HUES48 (cell line): ENCODE results near the gene EXOC4.

Experiments used
- H3K27ac ChIP-seq: one replicate; pipeline ENCODE4 v1.7.0; 2013; ENCODE audit warnings: low read depth, low read length, inconsistent platforms
- H3K27me3 ChIP-seq: 2 replicates; pipeline ENCODE4 v1.6.1; 2013; ENCODE audit warnings: mild to moderate bottlenecking, low read length; ENCODE audit not compliant: control insufficient read depth, insufficient read depth
- H3K36me3 ChIP-seq: 2 replicates; pipeline ENCODE4 v1.6.1; 2013; ENCODE audit warnings: low read length; ENCODE audit not compliant: control insufficient read depth, insufficient read depth
- H3K4me1 ChIP-seq: 2 replicates; pipeline ENCODE4 v1.6.1; 2013; ENCODE audit warnings: mild to moderate bottlenecking, low read length; ENCODE audit not compliant: control insufficient read depth, insufficient read depth
- H3K4me3 ChIP-seq: 2 replicates; pipeline ENCODE4 v1.5.1; 2013; ENCODE audit warnings: mild to moderate bottlenecking, low read depth, low read length
- H3K9ac ChIP-seq: 2 replicates; pipeline ENCODE4 v1.6.1; 2013; ENCODE audit warnings: mild to moderate bottlenecking, low read depth, low read length, moderate library complexity
- H3K9me3 ChIP-seq: 2 replicates; pipeline ENCODE4 v1.6.1; 2013; ENCODE audit warnings: low read length; ENCODE audit not compliant: control insufficient read depth, insufficient read depth

EXOC4 gene

GRCh38 chr7:133570321-133570720 lies 317.4 kb downstream of the EXOC4 start:
- no peaks in the 10 kb centered on the region for H3K27me3 ChIP-seq
- H3K36me3 ChIP-seq, result no peaks in the 10 kb centered on the region
- H3K9me3 ChIP-seq, result no peaks in the 10 kb centered on the region
- no peak overlapping the region for H3K4me3 ChIP-seq
- peaks cover 10% of the 10 kb centered on the region; the same call in 1 of the 2 replicates for H3K4me1 ChIP-seq
- no peak overlapping the region for H3K9ac ChIP-seq
- H3K27ac ChIP-seq, result no peak overlapping the region

DNA sequence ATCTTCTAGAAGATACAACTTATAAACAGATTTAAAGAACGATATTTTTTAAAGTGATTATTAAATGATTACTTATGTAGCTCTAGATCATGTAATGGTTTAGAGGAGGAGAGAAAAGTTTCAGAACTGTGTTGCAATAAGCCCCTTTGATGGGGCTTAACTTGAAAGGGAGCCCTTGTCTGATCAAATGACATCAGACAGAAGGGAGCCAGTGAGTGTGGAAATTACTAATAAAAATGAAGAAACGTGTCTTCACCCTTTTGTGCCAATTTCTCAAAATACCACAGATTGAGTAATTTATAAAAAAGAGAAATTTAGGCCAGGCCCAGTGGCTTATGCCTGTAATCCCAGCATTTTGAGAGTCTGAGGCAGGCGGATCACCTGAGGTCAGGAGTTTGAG lies 318.2 kb downstream of the EXOC4 start:
- Histone ChIP-seq H3K4me3 (no peak overlapping the region), H3K9ac (no peak overlapping the region), H3K4me1 (peaks cover 14% of the 10 kb centered on the region; the same call in 1 of the 2 replicates), H3K27me3 (no peaks in the 10 kb centered on the region), H3K36me3 (no peaks in the 10 kb centered on the region), H3K27ac (no peak overlapping the region), H3K9me3 (no peaks in the 10 kb centered on the region)

DNA sequence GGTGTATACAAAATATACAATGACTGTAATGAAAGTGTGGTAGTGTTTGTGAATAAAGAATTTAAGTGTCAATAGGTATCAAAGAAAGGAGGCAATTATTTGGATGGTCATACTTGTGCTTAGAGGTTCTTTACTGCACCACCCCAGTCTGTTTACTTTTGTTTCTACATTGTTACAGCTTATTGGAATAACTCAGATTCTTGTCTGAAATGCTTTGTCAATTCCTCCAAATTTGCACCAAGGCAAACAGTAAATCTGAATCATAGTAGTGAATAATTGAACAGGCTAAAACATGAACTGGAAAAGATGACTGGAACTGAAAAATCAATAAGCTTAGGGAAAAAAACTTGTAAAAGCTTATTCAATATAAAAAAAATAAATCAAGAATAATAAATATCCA lies 319.2 kb downstream of the EXOC4 start:
- Histone ChIP-seq H3K9me3 (no peaks in the 10 kb centered on the region), H3K27ac (no peak overlapping the region), H3K36me3 (no peaks in the 10 kb centered on the region)

GRCh38 chr7:133572843-133573242 lies 320.0 kb downstream of the EXOC4 start:
- Histone ChIP-seq H3K9ac (no peak overlapping the region), H3K27me3 (no peaks in the 10 kb centered on the region), H3K36me3 (no peaks in the 10 kb centered on the region), H3K9me3 (no peaks in the 10 kb centered on the region), H3K4me3 (no peak overlapping the region), H3K4me1 (peaks cover 14% of the 10 kb centered on the region), H3K27ac (no peak overlapping the region)

More for the DNA sequence above, 319.2 kb downstream of the EXOC4 start:
- no peaks in the 10 kb centered on the region for H3K27me3 ChIP-seq
- H3K4me3 ChIP-seq, result no peak overlapping the region
- no peak overlapping the region for H3K9ac ChIP-seq
- peaks cover 14% of the 10 kb centered on the region; the same call in 1 of the 2 replicates for H3K4me1 ChIP-seq

GRCh38 chr7:133573554-133574265 lies 320.8 kb downstream of the EXOC4 start:
- H3K9ac ChIP-seq, result no peak overlapping the region
- no peak overlapping the region for H3K4me3 ChIP-seq
- no peaks in the 10 kb centered on the region for H3K36me3 ChIP-seq
- H3K27me3 ChIP-seq, result no peaks in the 10 kb centered on the region
- no peaks in the 10 kb centered on the region for H3K9me3 ChIP-seq
- H3K27ac ChIP-seq, result no peak overlapping the region
- H3K4me1 ChIP-seq, result peaks cover 23% of the 10 kb centered on the region

DNA sequence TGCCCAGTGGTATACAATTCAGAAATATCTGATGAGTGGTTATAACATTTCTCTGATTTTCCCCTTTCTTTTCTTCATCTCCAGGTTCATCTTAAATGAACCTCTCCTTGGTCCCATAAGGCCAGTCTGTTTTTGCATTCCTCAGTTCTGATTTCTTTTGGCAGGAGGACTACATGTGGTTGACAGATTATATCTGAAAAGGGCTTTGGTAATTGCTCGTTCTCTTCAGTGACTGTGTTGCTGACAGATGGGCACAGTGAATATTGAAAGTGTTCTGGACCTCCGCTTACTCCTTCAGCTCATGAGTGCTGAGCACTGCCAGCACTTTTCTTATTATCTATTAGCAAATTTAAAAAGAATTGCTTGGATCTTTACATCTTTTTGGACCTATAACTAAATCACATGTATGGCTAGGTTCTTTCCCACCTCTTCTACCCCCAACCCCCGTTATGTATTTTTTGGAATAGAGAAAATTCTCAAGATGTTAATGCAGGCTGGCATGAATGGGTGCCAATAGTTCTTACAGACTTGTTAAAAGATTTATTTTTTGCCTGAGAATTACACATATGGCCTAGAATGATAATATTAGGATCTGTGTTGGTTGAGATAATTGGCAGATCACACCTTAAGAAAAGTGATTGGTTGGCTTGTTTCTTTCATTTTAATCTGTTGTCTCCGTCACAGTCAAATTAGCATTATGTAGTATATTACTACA lies 323.0 kb downstream of the EXOC4 start:
- H3K36me3 ChIP-seq, result no peaks in the 10 kb centered on the region
- no peak overlapping the region for H3K27ac ChIP-seq
- no peak overlapping the region for H3K4me3 ChIP-seq
- no peaks in the 10 kb centered on the region for H3K27me3 ChIP-seq
- H3K9ac ChIP-seq, result no peak overlapping the region
- H3K9me3 ChIP-seq, result no peaks in the 10 kb centered on the region
- H3K4me1 ChIP-seq, result peaks cover 27% of the 10 kb centered on the region

- no peaks in the 10 kb centered on the region for H3K27me3 ChIP-seq
- no peaks in the 10 kb centered on the region for H3K36me3 ChIP-seq
- H3K9me3 ChIP-seq, result no peaks in the 10 kb centered on the region
- peaks cover 27% of the 10 kb centered on the region for H3K4me1 ChIP-seq
- H3K27ac ChIP-seq, result no peak overlapping the region
- H3K4me3 ChIP-seq, result no peak overlapping the region
- no peak overlapping the region for H3K9ac ChIP-seq
Observed at GRCh38 chr7:133576612-133577168, 323.8 kb downstream of the EXOC4 start.

DNA sequence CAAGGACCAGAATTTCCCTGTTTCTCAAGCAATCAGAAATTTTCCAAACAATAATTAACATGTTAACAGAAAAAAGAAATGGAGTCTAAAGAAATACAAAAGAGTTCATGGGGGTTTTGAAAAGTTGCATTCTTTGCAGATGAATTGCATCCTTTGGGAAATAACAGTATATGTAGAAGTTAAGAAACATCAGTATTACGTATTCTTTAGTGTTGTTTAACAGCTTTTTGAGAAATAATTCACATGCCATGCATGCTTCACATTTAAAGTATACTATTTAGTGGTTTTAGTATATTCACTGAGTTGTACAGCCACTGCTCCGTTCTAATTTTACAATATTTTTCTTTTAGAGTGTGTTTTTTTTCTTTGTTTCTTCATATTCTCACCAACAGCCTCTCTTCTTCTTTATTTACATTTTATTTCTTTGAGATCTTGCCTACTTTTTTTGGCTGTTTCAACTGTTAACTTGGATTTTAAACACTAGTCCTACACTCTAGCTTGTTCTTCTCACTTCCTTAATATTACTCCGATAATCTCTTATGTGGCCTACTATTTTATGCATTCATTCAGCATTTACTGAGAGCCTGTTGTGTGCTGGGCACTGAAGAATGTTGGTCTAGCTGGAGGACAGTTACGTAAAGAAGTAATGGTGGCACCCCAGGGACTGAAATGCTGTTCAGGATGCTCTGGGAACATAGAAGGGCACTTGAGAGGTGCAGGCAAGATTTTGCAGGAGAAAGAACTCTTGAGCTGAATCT lies 330.1 kb downstream of the EXOC4 start:
- no peaks in the 10 kb centered on the region for H3K36me3 ChIP-seq
- no peaks in the 10 kb centered on the region for H3K9me3 ChIP-seq
- H3K27ac ChIP-seq, result no peak overlapping the region
- H3K27me3 ChIP-seq, result no peaks in the 10 kb centered on the region
- H3K4me3 ChIP-seq, result no peak overlapping the region
- no peak overlapping the region for H3K9ac ChIP-seq
- H3K4me1 ChIP-seq, result peaks cover 24% of the 10 kb centered on the region

GRCh38 chr7:133583545-133584171 lies 330.8 kb downstream of the EXOC4 start:
- H3K27ac ChIP-seq, result no peak overlapping the region
- H3K27me3 ChIP-seq, result no peaks in the 10 kb centered on the region
- no peak overlapping the region for H3K9ac ChIP-seq
- peaks cover 17% of the 10 kb centered on the region; the same call in 1 of the 2 replicates for H3K4me1 ChIP-seq
- no peaks in the 10 kb centered on the region for H3K36me3 ChIP-seq
- no peak overlapping the region for H3K4me3 ChIP-seq
- H3K9me3 ChIP-seq, result no peaks in the 10 kb centered on the region

- Histone ChIP-seq H3K9ac (no peak overlapping the region), H3K36me3 (no peaks in the 10 kb centered on the region), H3K4me1 (peaks cover 16% of the 10 kb centered on the region; the same call in 1 of the 2 replicates), H3K9me3 (no peaks in the 10 kb centered on the region), H3K4me3 (no peak overlapping the region), H3K27ac (no peak overlapping the region), H3K27me3 (no peaks in the 10 kb centered on the region)
Observed at GRCh38 chr7:133584956-133585668, 332.2 kb downstream of the EXOC4 start.
